Testis (tissue), 2 donors: Measurements from ENCODE around the gene FGGY.

Experiments
- POLR2A ChIP-seq: fragments of 450-650 bp; IDR thresholded peaks from one replicate; pipeline ENCODE4 v1.6.1; 2017; ENCODE audit warnings: antibody characterized with exemption, mild to moderate bottlenecking, moderate library complexity
- TF ChIP-seq, protein P1 (sequence below), 3 experiments: fragments of 450-650 bp in 2 of 3; fragments of 200-600 bp in 1 of 3; sonication (generic) in 1 of 3; IDR thresholded peaks; one replicate each; pipeline ENCODE4 v1.5.1; 2016 to 2019; ENCODE audit warnings: antibody characterized with exemption in 3 of 3, mild to moderate bottlenecking in 2 of 3, moderate library complexity in 1 of 3

DNA sequence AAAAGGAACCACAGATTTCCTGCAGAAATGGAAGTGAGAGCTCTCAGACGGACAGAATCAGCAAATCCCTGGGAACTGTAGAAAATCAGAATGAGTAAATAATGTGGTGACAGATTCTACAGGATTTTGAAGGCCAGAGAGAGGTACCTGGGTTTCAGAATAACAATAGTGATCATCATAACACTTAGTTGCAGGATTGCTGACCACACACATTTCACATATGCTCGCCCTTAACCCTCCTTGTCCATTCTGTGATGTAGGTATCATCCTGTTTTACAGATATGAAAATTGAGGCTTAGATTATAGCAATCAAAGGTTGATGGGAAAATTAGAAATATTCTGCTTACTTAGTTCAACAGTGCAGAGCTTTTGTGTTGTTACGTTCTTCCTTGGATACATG, 419.9 kb downstream of the FGGY start:
- TF ChIP-seq, protein P1, sequence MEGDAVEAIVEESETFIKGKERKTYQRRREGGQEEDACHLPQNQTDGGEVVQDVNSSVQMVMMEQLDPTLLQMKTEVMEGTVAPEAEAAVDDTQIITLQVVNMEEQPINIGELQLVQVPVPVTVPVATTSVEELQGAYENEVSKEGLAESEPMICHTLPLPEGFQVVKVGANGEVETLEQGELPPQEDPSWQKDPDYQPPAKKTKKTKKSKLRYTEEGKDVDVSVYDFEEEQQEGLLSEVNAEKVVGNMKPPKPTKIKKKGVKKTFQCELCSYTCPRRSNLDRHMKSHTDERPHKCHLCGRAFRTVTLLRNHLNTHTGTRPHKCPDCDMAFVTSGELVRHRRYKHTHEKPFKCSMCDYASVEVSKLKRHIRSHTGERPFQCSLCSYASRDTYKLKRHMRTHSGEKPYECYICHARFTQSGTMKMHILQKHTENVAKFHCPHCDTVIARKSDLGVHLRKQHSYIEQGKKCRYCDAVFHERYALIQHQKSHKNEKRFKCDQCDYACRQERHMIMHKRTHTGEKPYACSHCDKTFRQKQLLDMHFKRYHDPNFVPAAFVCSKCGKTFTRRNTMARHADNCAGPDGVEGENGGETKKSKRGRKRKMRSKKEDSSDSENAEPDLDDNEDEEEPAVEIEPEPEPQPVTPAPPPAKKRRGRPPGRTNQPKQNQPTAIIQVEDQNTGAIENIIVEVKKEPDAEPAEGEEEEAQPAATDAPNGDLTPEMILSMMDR (IDR thresholded peaks at IDR 0.05), result no peak
- TF ChIP-seq POLR2A, result no peak
